Endothelial cell of umbilical vein (primary cell): Measurements from ENCODE around the gene CHST11.

Experiments
- CTCF ChIP-seq, 2 donors: IDR thresholded peaks; 1 replicate in 1 of 2; 2 replicates in 1 of 2; pipeline ENCODE4 v1.5.1; 2011; ENCODE audit warnings: low read length in 2 of 2, mild to moderate bottlenecking in 2 of 2, moderate library complexity in 2 of 2, control low read depth in 1 of 2, inconsistent platforms in 1 of 2, low read depth in 1 of 2; ENCODE audit not compliant: insufficient read depth in 1 of 2; ENCODE audit errors: extremely low read depth in 1 of 2
- EZH2 ChIP-seq: IDR thresholded peaks from 2 replicates; pipeline ENCODE4 v1.6.1; 2012; ENCODE audit warnings: borderline replicate concordance, low read depth, mild to moderate bottlenecking, moderate library complexity, low read length, inconsistent platforms; ENCODE audit not compliant: severe bottlenecking
- POLR2A ChIP-seq: IDR thresholded peaks from 2 replicates; pipeline ENCODE4 v1.6.1; 2012; ENCODE audit warnings: low read depth, mild to moderate bottlenecking, control low read depth, low read length
- POLR2AphosphoS5 ChIP-seq: IDR thresholded peaks from 2 replicates; pipeline ENCODE4 v1.6.1; 2012; ENCODE audit warnings: low read depth, mild to moderate bottlenecking, control low read depth, low read length, moderate library complexity; ENCODE audit not compliant: insufficient read depth

DNA sequence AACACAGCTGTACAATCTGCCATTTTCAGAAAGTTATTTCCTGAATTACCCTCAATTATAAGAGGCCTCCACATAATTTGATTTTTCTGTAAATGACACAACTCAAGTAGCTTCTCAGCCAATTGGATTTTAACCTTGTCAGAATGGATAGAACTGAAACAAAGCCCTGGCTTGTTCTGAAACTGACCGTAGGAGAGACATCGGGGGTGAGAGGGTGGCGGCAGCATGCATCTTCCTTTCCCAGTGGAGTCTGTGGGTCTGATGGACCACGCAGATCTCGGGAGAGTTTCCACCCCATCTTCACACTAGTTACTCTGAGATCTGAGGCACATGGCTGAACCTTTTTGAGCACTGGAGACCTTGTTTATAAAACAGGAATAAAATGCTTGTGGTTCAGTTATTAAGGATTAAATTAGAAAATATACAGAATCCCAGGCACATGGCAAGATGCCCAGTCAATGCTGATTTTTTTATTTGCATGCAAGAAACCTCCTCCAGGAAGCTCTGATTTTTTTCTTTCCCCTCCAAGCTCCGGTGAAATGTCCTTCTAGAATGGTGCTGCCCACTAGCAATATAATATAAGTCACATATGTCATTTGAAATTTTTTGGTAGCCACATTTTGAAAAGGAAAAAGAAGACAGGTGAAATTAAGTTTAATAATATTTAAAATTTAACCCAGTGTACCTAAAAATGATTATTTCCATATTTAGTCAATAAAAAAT, 153.9 kb downstream of the CHST11 start:
- TF ChIP-seq CTCF (IDR thresholded peaks at IDR 0.05; ENCODE audit: extremely low read depth in 1 of 2, insufficient read depth in 1 of 2, low read depth in 1 of 2, low read length in 2 of 2) (no peak), POLR2AphosphoS5 (no peak), POLR2A (no peak), EZH2 (no peak)
